ENCODE results near the gene CHKB. TPM values are rescaled to one million over a fixed set of nuclear protein-coding genes. Genes with fewer than 3 reads are reported as not detected.
A peak's percentile ranks its signal among the peaks of the same experiment; 100 is the strongest.

The CHKB gene
- total and polyA plus RNA-seq, 2 of the 4 experiments (the other 2 are of a cell fraction), result 8.1 to 36.9 TPM

DNA sequence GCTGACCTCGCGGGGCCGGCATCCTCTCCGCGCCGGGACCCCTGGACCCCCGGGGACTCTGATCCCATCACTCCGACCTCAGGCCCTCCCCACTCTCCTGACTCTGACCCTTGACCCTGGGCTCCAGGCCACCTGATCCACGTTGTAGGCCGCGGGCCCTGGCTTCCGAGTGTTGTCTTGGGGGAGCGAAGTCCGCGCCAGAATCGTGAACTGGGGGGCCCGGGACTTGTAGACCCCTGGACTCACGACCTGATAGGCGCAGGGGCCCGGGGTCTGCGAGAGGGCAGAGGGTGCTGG is 52.1 kb downstream of the CHKB start:
- H4K8ac ChIP-seq (ENCODE audit: low read depth in 2 of 2, low read length in 2 of 2), result peak overlapping the region; percentile 53 to 86; a peak in 3 of 4 replicates
- H4K91ac ChIP-seq (ENCODE audit: insufficient read depth, low read depth, low read length), result peak overlapping the region; percentile 77; the same call in 1 of the 2 replicates
- POLR2A ChIA-PET (ENCODE audit: unreplicated experiment), result no interaction called here
- no peak overlapping the region for H3K9ac ChIP-seq (ENCODE audit: low read depth, low read length)
- in situ Hi-C loops (cut with MboI; ENCODE audit: low sequenced_read_pairs) (no loop called here), intact Hi-C loops (cut with micrococcal nuclease) (no loop called here), dilution Hi-C loops (cut with HindIII; ENCODE audit: low sequenced_read_pairs, unreplicated experiment) (no loop called here)
- H2BK20ac ChIP-seq (ENCODE audit: low read depth, low read length), result no peak overlapping the region
- no peak overlapping the region for H2BK120ac ChIP-seq (ENCODE audit: low read depth, low read length)
- H3K79me1 ChIP-seq (ENCODE audit: low read depth in 1 of 2, low read length in 2 of 2), result peaks cover 4 to 20% of the 10 kb centered on the region in 2 experiments; a peak in 2 of 4 replicates
- H2BK15ac ChIP-seq (ENCODE audit: low read depth, low read length), result no peak overlapping the region
- H4K5ac ChIP-seq (ENCODE audit: low read depth, low read length), result no peak overlapping the region; the same call in 1 of the 2 replicates
- peak overlapping the region; percentile 89 for H2AFZ ChIP-seq (replicated peaks; ENCODE audit: low read length, poor library complexity)
- CTCF ChIA-PET, result no interaction called here
- H3K27ac ChIP-seq (ENCODE audit: insufficient read depth, low read length), result no peak overlapping the region
- 0% methylated on average over 5 of the region's 21 CpGs; no CpG with 5 or more reads in 1 of the 2 experiments for WGBS, 2 experiments (ENCODE audit: extremely low coverage in 2 of 2, insufficient read length in 1 of 2)
- peaks cover 19% of the 10 kb centered on the region for H3K4me1 ChIP-seq (ENCODE audit: control insufficient read depth, insufficient read depth, low read length)
- DNase-seq (no peak), ATAC-seq (ENCODE audit: low read depth) (no peak)
- H3K4me3 ChIP-seq (ENCODE audit: insufficient read depth, low read depth, low read length), result peak overlapping the region; percentile 1
- H3K4me2 ChIP-seq (ENCODE audit: low read depth, low read length), result peak overlapping the region; percentile 14
- H3K4ac ChIP-seq (ENCODE audit: low read depth, low read length), result peak overlapping the region; percentile 82
- peak overlapping the region; percentile 5; the same call in 1 of the 2 replicates for H3K23ac ChIP-seq (ENCODE audit: low read depth, low read length)
- no peak overlapping the region for H3K18ac ChIP-seq (ENCODE audit: low read depth, low read length)
- BruUV-seq (replicated peaks), result no TSS peak
- peak overlapping the region; percentile 96 for H2AK9ac ChIP-seq (replicated peaks; ENCODE audit: low read depth, low read length, poor library complexity)
- peak overlapping the region; percentile 42; the same call in 1 of the 2 replicates for H3K14ac ChIP-seq (replicated peaks; ENCODE audit: low read depth, low read length)
- no peaks in the 10 kb centered on the region for H3K36me3 ChIP-seq (ENCODE audit: control insufficient read depth, insufficient read depth, low read length)
- H3K9me1 ChIP-seq (ENCODE audit: insufficient read depth, low read length), result peaks cover 13% of the 10 kb centered on the region; the same call in 1 of the 2 replicates
- TF ChIP-seq, protein P1, sequence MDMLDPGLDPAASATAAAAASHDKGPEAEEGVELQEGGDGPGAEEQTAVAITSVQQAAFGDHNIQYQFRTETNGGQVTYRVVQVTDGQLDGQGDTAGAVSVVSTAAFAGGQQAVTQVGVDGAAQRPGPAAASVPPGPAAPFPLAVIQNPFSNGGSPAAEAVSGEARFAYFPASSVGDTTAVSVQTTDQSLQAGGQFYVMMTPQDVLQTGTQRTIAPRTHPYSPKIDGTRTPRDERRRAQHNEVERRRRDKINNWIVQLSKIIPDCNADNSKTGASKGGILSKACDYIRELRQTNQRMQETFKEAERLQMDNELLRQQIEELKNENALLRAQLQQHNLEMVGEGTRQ (IDR thresholded peaks at IDR 0.05; ENCODE audit: low read depth, low read length), result no peak
- no peak for TF ChIP-seq BHLHE40 (IDR thresholded peaks at IDR 0.05; ENCODE audit: low read depth, low read length)
- no peak for TF ChIP-seq RCOR1 (IDR thresholded peaks at IDR 0.05; ENCODE audit: insufficient replicate concordance, low read length)
- no peak for TF ChIP-seq NFE2L2 (IDR thresholded peaks at IDR 0.05; ENCODE audit: low read depth, low read length)
- TF ChIP-seq CEBPB (IDR thresholded peaks at IDR 0.05; ENCODE audit: low read depth, low read length), result no peak
- H2AK5ac ChIP-seq (ENCODE audit: low read depth, low read length), result peak overlapping the region; percentile 81
- H3K27me3 ChIP-seq (ENCODE audit: control insufficient read depth, insufficient read depth, low read length), result peaks cover 5% of the 10 kb centered on the region; the same call in 1 of the 2 replicates
- no peaks in the 10 kb centered on the region for H4K20me1 ChIP-seq (ENCODE audit: insufficient read depth, low read length)
- 0 out of 2 replicates have a peak overlapping the region, but pooled peaks have one; percentile 12 for H3K56ac ChIP-seq (ENCODE audit: extremely low read depth, insufficient read depth, low read length)
- no peak overlapping the region for H2BK5ac ChIP-seq (ENCODE audit: low read depth, low read length, poor library complexity, severe bottlenecking)
- H3K9me3 ChIP-seq (ENCODE audit: control insufficient read depth, insufficient read depth, low read length), result no peaks in the 10 kb centered on the region
